HG03439 (cell line): ENCODE measurements around the gene CHST12.

Experiments used
- ATAC-seq: cut with Tn5 transposase; IDR thresholded peaks from one replicate; pipeline ENCODE4 v1.9.1; 2021; ENCODE audit warnings: mild to moderate bottlenecking, moderate library complexity; ENCODE audit not compliant: unreplicated experiment

CHST12 gene

GRCh38 chr7:2497065-2497464 is 93.7 kb downstream of the CHST12 start:
- no peak for ATAC-seq

- ATAC-seq, result no peak
Observed at GRCh38 chr7:2497500-2498336, 94.3 kb downstream of the CHST12 start.
